Progenitor cell of endocrine pancreas (in vitro differentiated cells): ENCODE results near the gene PTOV1. TPM values are rescaled to one million over a fixed set of nuclear protein-coding genes. Genes with fewer than 3 reads are reported as not detected.
A peak's percentile ranks its signal among the peaks of the same experiment; 100 is the strongest.

ENCODE experiments used
- DNase-seq: peaks from one replicate; pipeline ENCODE4 v3.0.0; 2021; ENCODE audit warnings: low spot score; ENCODE audit not compliant: unreplicated experiment
- H3K27ac Mint-ChIP-seq: 2 replicates; pipeline ENCODE4 v1.8.0; 2021; ENCODE audit warnings: mild to moderate bottlenecking, moderate library complexity, mixed read lengths
- H3K27me3 Mint-ChIP-seq: 2 replicates; pipeline ENCODE4 v1.8.0; 2021; ENCODE audit warnings: mixed read lengths
- H3K36me3 Mint-ChIP-seq: 2 replicates; pipeline ENCODE4 v1.8.0; 2022; ENCODE audit warnings: mixed read lengths; ENCODE audit not compliant: insufficient read depth
- H3K4me1 Mint-ChIP-seq: 2 replicates; pipeline ENCODE4 v1.8.0; 2021; ENCODE audit warnings: low read depth, mixed read lengths
- H3K4me3 Mint-ChIP-seq: 2 replicates; pipeline ENCODE4 v1.8.0; 2021; ENCODE audit warnings: low read depth, mild to moderate bottlenecking, moderate library complexity, mixed read lengths
- H3K9me3 Mint-ChIP-seq: 2 replicates; pipeline ENCODE4 v1.8.0; 2021; ENCODE audit warnings: low read depth, mixed read lengths
- CTCF ChIP-seq: fragments of 200-600 bp; sonication (generic); IDR thresholded peaks from one replicate; pipeline ENCODE4 v1.5.0; 2021; ENCODE audit warnings: antibody characterized with exemption, mild to moderate bottlenecking; ENCODE audit not compliant: unreplicated experiment
- total RNA-seq: library from RNA; stranded (reverse); gene quantifications from 2 replicates; pipeline ENCODE4 v1.2.1, GENCODE V29; 2021

PTOV1 gene
- total RNA-seq, 1 donor from 2014 or later, result 564 TPM

GRCh38 chr19:49861541-49862378 lies 10.8 kb downstream of the PTOV1 start:
- Mint-ChIP-seq H3K4me1 (peaks cover 11% of the 10 kb centered on the region), H3K9me3 (no peaks in the 10 kb centered on the region), H3K27me3 (no peaks in the 10 kb centered on the region), H3K36me3 (peaks cover 21% of the 10 kb centered on the region), H3K27ac (peak overlapping the region; percentile 45), H3K4me3 (no peak overlapping the region)
- no peak for DNase-seq
- no peak for TF ChIP-seq CTCF

- no peak overlapping the region for H3K4me3 Mint-ChIP-seq
These were observed 11.7 kb downstream of the PTOV1 start for GRCh38 chr19:49862391-49863253.

GRCh38 chr19:49863254-49863934 lies 12.4 kb downstream of the PTOV1 start:
- DNase-seq, result no peak
- peaks cover 14% of the 10 kb centered on the region for H3K4me1 Mint-ChIP-seq
- TF ChIP-seq CTCF, result no peak
- no peak overlapping the region for H3K4me3 Mint-ChIP-seq
- H3K36me3 Mint-ChIP-seq, result peaks cover 22% of the 10 kb centered on the region
- H3K27ac Mint-ChIP-seq, result no peak overlapping the region
- no peaks in the 10 kb centered on the region for H3K27me3 Mint-ChIP-seq
- no peaks in the 10 kb centered on the region for H3K9me3 Mint-ChIP-seq

More at GRCh38 chr19:49862391-49863253, 11.7 kb downstream of the PTOV1 start:
- Mint-ChIP-seq H3K27ac (no peak overlapping the region), H3K4me1 (peaks cover 13% of the 10 kb centered on the region), H3K36me3 (peaks cover 22% of the 10 kb centered on the region), H3K27me3 (no peaks in the 10 kb centered on the region), H3K9me3 (no peaks in the 10 kb centered on the region)
- no peak for DNase-seq
- TF ChIP-seq CTCF, result peak; percentile 31

- H3K4me1 Mint-ChIP-seq, result peaks cover 14% of the 10 kb centered on the region
- no peaks in the 10 kb centered on the region for H3K27me3 Mint-ChIP-seq
- H3K27ac Mint-ChIP-seq, result no peak overlapping the region
- no peak for DNase-seq
- H3K9me3 Mint-ChIP-seq, result no peaks in the 10 kb centered on the region
- no peak for TF ChIP-seq CTCF
- H3K36me3 Mint-ChIP-seq, result peaks cover 20% of the 10 kb centered on the region
- H3K4me3 Mint-ChIP-seq, result no peak overlapping the region
These were observed 13.0 kb downstream of the PTOV1 start for GRCh38 chr19:49863935-49864320.

- H3K4me3 Mint-ChIP-seq, result no peak overlapping the region
- TF ChIP-seq CTCF, result no peak
- no peaks in the 10 kb centered on the region for H3K9me3 Mint-ChIP-seq
- no peak for DNase-seq
- H3K27me3 Mint-ChIP-seq, result no peaks in the 10 kb centered on the region
- H3K36me3 Mint-ChIP-seq, result peaks cover 19% of the 10 kb centered on the region
- no peak overlapping the region for H3K27ac Mint-ChIP-seq
- H3K4me1 Mint-ChIP-seq, result peaks cover 14% of the 10 kb centered on the region
These were observed 13.9 kb downstream of the PTOV1 start for GRCh38 chr19:49864890-49865289.
